GM23248 (cell line): Measurements from ENCODE around the gene CPTP.

Source experiments
- EZH2 ChIP-seq: fragments of 200-600 bp; sonication (generic); IDR thresholded peaks from 2 replicates; pipeline ENCODE4 v1.6.1; 2018; ENCODE audit warnings: antibody characterized with exemption, mild to moderate bottlenecking; ENCODE audit not compliant: insufficient read depth, poor library complexity, severe bottlenecking
- EZH2phosphoT487 ChIP-seq: fragments of 200-600 bp; sonication (generic); IDR thresholded peaks from 2 replicates; pipeline ENCODE4 v1.6.1; 2018; ENCODE audit warnings: antibody characterized with exemption, moderate library complexity, mild to moderate bottlenecking, low read depth; ENCODE audit not compliant: insufficient read depth

GRCh38 chr1:1305300-1306069, 19.1 kb upstream of the CPTP start:
- TF ChIP-seq EZH2 (no peak), EZH2phosphoT487 (no peak)
